Endometrial microvascular endothelial cells (primary cell): ENCODE measurements around the gene IMMP2L. TPM values are rescaled to one million over a fixed set of nuclear protein-coding genes. Genes with fewer than 3 reads are reported as not detected.
"Not testable (repeated sequence)": the region's sequence is repeated elsewhere in the genome, so short reads cannot be mapped to it uniquely, and the experiment has no call there.

Experiments used
- in situ Hi-C: cut with HindIII; loops from 2 replicates; pipeline ENCODE4 v1.10.0; 2017; ENCODE audit warnings: low sequenced_read_pairs, low pct_unique_long_range_greater_than_20kb; ENCODE audit errors: inconsistent ontology term
- total RNA-seq: library from RNA; depleted of rRNA; stranded (reverse); fragments of >200 nt; gene quantifications from one replicate; pipeline ENCODE4 v1.2.3, GENCODE V29; 2015; ENCODE audit errors: inconsistent ontology term

IMMP2L gene
- total RNA-seq, 1 donor from 2014 or later, result 1.6 TPM

- in situ Hi-C loops, result no loop called here
Measured at GRCh38 chr7:110733221-110733620, 829.1 kb downstream of the IMMP2L start.

- in situ Hi-C loops, result no loop called here
Measured at GRCh38 chr7:110724811-110725210, 837.5 kb downstream of the IMMP2L start.

- in situ Hi-C loops, result no loop called here
Measured at GRCh38 chr7:110721395-110721794, 840.9 kb downstream of the IMMP2L start.

- in situ Hi-C loops, result no loop called here
Measured at GRCh38 chr7:110720626-110721025, 841.7 kb downstream of the IMMP2L start.

GRCh38 chr7:110719741-110720140 is 842.6 kb downstream of the IMMP2L start:
- in situ Hi-C loops, result no loop called here

- in situ Hi-C loops, result no loop called here
Measured at GRCh38 chr7:110718503-110719205, 843.6 kb downstream of the IMMP2L start.

GRCh38 chr7:110704225-110704624 is 858.1 kb downstream of the IMMP2L start:
- in situ Hi-C loops, result no loop called here

GRCh38 chr7:110698576-110698975 is 863.7 kb downstream of the IMMP2L start:
- in situ Hi-C loops, result no loop called here

GRCh38 chr7:110693344-110693743 is 868.9 kb downstream of the IMMP2L start:
- in situ Hi-C loops, result no loop called here

- in situ Hi-C loops, result no loop called here
Measured at GRCh38 chr7:110688908-110689307, 873.4 kb downstream of the IMMP2L start.

- in situ Hi-C loops, result no loop called here
Measured at GRCh38 chr7:110685899-110686298, 876.4 kb downstream of the IMMP2L start.

- in situ Hi-C loops, result no loop called here
Measured at GRCh38 chr7:110681941-110682340, 880.4 kb downstream of the IMMP2L start.

GRCh38 chr7:110677405-110677804 is 884.9 kb downstream of the IMMP2L start:
- in situ Hi-C loops, result no loop called here

- in situ Hi-C loops, result no loop called here
Measured at GRCh38 chr7:110676785-110677184, 885.5 kb downstream of the IMMP2L start.

- in situ Hi-C loops, result no loop called here
Measured at GRCh38 chr7:110675383-110676103, 886.7 kb downstream of the IMMP2L start.

GRCh38 chr7:110673148-110673547 is 889.1 kb downstream of the IMMP2L start:
- in situ Hi-C loops, result no loop called here

GRCh38 chr7:110669410-110669809 is 892.9 kb downstream of the IMMP2L start:
- in situ Hi-C loops, result no loop called here

GRCh38 chr7:110664803-110665202 is 897.5 kb downstream of the IMMP2L start:
- in situ Hi-C loops, result no loop called here

- in situ Hi-C loops, result not testable (repeated sequence)
Measured at GRCh38 chr7:110660637-110661036, 901.7 kb downstream of the IMMP2L start.

GRCh38 chr7:110650328-110650727 is 912.0 kb downstream of the IMMP2L start:
- in situ Hi-C loops, result no loop called here
